ENCODE results near the gene VPS51.

The VPS51 gene

GRCh38 chr11:65095974-65096806, at the start of gene VPS51:
TSS of gene VPS51 (plus strand) at chr11:65096214. CDS start at chr11:65096251, 37 bp downstream.
- DNase-seq = peak; percentile 27 to 89 (median 79)

- no peak for DNase-seq
Measured at GRCh38 chr11:65047581-65048422, 48.2 kb upstream of the VPS51 start.

- no peak for DNase-seq
Measured at GRCh38 chr11:65051398-65051858, 44.6 kb upstream of the VPS51 start.

GRCh38 chr11:65053827-65054508, 42.0 kb upstream of the VPS51 start:
- DNase-seq = no peak

- no peak for DNase-seq
Measured at GRCh38 chr11:65055538-65055937, 40.5 kb upstream of the VPS51 start.

GRCh38 chr11:65056999-65057398, 39.0 kb upstream of the VPS51 start:
- no peak for DNase-seq

- DNase-seq = no peak
Measured at GRCh38 chr11:65057526-65057925, 38.5 kb upstream of the VPS51 start.

GRCh38 chr11:65058012-65058411, 38.0 kb upstream of the VPS51 start:
- DNase-seq = no peak

GRCh38 chr11:65058419-65059054, 37.5 kb upstream of the VPS51 start, which contains the start of gene NAALADL1:
TSS of gene NAALADL1 (minus strand) at chr11:65058553. CDS start at chr11:65058521, 32 bp downstream.
- DNase-seq = no peak

- DNase-seq = no peak
Measured at GRCh38 chr11:65059523-65059922, 36.5 kb upstream of the VPS51 start.

- DNase-seq = no peak
Measured at GRCh38 chr11:65059959-65060824, 35.8 kb upstream of the VPS51 start.

- DNase-seq = no peak
Measured at GRCh38 chr11:65060913-65061408, 35.1 kb upstream of the VPS51 start.

- no peak for DNase-seq
Measured at GRCh38 chr11:65063532-65063931, 32.5 kb upstream of the VPS51 start.

GRCh38 chr11:65064847-65065240, 31.2 kb upstream of the VPS51 start:
- no peak for DNase-seq

GRCh38 chr11:65065851-65066250, 30.2 kb upstream of the VPS51 start:
- no peak for DNase-seq

GRCh38 chr11:65066315-65066714, 29.7 kb upstream of the VPS51 start:
- DNase-seq = no peak

- no peak for DNase-seq
Measured at GRCh38 chr11:65066805-65067291, 29.2 kb upstream of the VPS51 start.

GRCh38 chr11:65067446-65067845, 28.6 kb upstream of the VPS51 start:
- no peak for DNase-seq

- DNase-seq = no peak
Measured at GRCh38 chr11:65069217-65069616, 26.8 kb upstream of the VPS51 start.
